DMS79 treated with DMSO at 0.1 percent for 48 hours (cell line): ENCODE results near the gene VSTM2A.
"Not testable (repeated sequence)": the region's sequence is repeated elsewhere in the genome, so short reads cannot be mapped to it uniquely, and the experiment has no call there.

Source experiments
- DNase-seq: peaks from one replicate; lab custom pipeline; 2025; lab: John Stamatoyannopoulos, UW

Gene VSTM2A, protein sequence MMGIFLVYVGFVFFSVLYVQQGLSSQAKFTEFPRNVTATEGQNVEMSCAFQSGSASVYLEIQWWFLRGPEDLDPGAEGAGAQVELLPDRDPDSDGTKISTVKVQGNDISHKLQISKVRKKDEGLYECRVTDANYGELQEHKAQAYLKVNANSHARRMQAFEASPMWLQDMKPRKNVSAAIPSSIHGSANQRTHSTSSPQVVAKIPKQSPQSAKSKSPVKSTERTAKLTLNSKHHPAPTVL

DNA sequence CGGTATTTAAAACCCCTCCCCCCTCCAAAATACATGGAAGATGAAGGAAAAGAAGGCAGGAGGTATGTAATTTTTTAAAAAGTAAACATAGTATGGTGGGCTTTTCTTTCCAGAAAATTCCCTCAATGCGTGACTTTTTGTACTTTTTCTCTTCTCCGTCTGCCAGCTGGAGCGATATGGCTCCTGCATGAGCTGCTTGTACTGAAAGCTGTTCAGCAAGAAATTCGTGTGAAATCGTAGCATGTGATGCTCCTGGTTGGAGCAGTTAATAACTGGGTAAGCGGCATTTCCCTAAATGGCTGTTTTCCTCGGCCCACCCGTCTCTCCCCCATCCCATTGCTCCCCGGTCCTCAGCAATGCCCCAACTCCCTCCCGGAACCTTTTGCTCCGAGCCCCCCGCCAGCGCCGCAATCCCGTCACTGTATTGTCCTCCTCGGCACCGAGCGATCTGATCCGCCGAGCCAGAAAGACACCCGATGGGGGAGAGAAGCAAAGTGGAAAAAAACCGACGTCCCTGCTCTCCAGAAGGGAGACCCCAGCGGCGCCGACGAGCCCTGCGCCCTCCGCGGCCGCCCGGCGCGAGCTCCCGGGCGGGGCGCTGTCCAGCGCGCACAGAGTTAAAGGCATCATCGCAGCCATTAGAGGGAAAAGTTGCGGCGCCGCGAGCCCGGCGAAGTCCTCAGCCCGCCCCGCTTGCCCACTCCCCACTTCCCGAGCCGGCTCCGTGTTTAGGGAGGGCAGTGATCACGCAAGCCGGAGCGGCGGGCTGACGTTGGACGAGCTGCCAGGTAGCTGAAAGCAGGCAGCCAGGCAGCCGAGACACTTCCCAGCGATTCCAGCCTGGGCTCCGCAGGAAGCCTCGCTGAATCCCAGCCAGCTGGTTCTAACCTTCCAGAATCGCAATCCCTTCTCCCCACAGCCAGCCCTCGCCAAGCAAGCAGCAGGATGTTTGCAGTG, at the start of gene VSTM2A:
Gene VSTM2A (plus strand): TSS at position 707 of the 957 bp plus-strand sequence. CDS start 356 bp downstream, outside the sequence.
- DNase-seq, result peak; percentile 79

DNA sequence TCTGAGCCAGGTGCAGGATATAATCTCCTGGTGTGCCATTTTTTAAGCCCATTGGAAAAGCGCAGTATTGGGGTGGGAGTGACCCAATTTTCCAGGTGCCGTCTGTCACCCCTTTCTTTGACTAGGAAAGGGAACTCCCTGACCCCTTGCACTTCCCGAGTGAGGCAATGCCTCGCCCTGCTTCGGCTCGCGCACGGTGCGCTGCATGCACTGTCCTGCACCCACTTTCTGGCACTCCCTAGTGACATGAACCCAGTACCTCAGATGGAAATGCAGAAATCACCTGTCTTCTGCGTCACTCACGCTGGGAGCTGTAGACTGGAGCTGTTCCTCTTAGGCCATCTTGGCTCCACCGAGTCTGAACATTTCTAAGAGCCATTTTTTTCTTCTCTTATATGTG, 37.6 kb upstream of the VSTM2A start:
- DNase-seq, result not testable (repeated sequence)

DNA sequence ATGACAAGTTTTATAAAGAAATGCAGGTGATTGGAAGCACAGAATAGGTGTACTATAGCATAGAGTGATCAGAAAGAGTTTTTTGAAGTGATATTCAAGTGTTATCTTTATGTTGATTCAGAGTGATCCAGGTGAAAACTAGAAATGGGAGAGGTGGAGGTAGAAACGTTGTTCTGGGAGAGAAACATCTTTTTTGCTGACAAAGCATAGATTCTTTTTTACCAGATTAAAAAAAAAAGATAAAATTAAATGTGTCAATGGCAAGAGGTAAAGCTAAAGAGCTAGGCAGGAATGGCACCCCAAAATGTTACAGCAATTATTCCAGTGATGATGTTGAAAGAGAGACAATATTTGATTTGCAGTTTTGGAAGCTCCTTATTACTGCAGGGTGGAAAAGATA, 12.6 kb upstream of the VSTM2A start:
- no peak for DNase-seq

DNA sequence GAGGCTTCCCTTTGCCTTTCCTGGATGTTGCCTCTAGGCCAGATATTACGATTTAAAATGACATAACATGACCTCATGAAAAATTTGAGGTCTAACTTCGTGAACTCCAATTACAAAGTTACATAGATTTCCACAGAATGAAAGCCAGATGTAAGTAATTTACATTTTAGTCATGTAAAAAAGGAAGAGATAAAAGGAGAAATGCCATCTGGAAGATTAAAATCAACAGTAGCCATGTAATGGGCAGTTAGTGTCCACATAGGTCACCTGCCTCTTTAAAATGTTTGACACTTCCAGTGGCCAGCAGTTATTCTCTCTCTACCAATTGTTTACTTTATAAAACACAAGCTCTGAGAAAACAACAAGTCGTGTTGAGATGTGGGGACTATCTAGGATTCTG, 4.1 kb upstream of the VSTM2A start:
- DNase-seq, result no peak

DNA sequence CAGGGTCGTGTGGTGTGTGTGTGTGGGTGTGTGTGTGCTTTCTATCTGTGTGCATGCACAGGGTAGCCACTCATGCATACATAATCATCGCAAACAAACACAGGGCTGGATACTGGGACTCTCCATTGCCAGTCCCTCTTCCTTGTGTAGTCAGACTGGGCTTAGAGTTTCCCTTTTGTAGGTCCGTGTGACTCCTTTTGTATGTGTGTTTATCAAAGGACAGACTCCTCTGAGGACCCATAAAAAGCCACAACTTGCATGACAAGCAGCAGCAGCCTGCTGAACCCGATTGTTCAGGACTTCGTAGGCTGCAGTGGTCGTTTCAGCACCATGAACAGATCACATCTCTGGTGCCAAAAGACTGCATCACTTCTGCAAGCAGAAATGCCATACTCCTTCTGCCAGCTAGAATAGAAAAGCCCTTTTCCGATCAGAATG, 895 bp downstream of the VSTM2A start:
- peak; percentile 86 for DNase-seq

DNA sequence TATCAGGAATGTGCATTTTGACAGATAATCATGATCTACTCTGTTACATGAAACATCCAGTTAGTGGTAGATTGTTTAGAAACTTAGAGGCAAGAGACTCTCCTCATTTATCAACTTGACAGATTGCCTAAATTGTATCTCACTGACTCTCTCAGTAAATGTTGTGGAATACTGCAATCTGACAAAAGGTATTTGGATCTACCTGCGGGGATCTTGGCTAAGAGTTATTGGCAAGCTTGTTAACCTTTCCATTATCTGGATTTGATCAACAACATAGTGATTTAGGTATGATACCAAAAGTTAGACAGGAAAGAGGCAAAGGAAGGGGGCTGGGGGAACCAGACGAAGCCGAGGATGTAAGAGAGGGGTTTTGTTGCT, 2.0 kb downstream of the VSTM2A start:
- peak; percentile 38 for DNase-seq

DNA sequence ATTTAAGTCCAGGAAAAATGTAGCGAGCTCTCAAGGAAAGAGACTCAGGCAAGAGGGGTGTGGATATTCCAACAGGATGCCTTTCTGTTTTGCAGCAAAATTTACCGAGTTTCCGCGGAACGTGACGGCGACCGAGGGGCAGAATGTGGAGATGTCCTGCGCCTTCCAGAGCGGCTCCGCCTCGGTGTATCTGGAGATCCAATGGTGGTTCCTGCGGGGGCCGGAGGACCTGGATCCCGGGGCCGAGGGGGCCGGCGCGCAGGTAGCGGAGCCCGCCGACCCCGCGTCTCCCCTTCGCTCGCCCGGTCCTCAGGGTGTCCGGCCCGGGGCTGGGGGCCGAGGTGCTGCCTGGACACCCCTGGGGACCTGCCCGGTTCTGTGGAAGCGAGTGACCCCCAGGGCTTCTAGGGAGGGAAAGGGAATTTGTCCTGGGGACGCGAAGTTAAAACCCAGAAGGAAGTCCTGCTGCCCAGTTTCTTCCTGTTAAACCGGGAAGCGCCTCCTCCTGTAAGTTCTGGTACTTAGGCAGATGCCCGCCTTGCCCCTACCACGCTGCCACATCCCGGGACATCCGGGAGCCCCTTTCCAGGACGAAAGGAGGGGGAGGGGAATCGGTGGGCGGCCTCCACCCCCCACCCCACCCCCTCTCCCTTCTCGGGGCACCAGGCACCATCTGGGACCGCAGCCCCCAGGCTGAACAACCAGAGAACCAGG, 2.5 kb downstream of the VSTM2A start:
- DNase-seq, result no peak

DNA sequence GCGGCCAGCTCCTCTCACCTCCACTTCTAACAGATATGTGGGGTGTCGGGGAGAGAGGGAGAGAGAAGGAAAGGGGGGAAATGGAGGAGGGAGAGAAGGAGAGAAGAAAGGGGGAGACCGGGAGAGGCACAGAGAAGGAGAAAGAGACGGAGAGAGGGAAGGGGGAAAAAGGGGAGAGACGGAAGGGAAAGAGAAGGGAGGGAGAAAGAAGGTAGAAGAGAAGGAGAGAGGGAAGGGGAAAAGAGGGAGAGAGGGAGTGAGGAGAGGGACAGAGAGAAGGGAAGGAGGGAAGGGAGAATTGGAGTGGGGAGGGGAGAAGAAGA, 3.0 kb downstream of the VSTM2A start:
- no peak for DNase-seq

DNA sequence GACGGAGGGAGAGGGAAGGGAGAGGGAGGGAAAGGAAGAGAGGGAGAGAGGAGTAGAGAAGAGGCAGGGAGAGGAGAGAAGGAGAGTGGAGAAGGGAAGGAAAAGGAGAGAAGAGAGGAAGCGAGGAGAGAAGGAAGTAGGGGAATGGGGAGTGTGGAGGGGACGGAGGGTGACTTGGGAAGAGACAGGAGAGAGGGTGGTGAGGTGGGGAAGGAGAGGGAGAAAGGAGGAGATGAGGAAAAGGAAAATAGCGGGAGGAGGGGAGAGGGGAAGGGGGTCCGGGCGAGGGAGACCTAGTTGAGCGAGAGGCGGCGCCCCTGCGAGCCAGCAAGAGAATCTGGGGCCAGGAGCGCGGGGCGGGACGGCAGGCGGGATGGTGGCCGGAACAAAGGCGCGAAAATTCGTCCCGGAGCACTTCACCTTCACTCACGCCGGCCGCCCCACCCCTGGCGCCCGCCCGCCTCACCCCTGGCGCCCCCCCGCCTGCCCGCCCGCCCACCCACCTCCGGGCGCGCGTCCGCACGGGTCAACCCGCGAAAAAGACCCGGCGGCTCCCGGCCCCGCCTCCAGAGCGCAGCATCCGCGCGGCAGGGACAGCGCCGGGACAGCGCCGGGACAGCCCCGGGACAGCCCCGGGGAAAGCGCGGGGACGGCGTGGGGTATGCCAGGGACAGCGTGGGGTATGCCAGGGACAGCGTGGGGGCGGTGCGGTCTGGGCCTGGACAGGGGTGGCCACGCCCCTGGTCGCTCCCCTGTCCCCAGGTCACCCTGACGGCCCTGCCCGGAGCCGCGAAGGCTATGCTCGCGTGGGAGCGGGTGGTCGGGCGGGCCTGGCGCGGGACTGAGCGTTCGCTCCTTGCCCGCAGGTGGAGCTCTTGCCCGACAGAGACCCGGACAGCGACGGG, 4.2 kb downstream of the VSTM2A start:
- peak; percentile 71 for DNase-seq

DNA sequence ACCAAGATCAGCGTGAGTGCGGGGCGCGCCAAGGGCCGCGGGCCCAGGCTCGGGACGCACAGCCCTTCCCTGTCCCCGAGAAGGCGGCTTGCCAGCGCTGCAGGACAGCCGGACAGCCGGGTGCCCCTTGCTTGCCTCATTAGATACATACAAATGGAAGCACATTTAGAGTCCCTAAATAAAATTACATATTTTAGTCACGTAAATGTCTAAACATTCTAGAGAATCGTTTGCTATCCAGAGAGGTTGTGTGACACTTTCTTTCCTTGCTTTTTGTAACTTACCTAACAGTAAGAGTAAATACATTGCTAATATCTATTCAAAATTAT, 4.8 kb downstream of the VSTM2A start:
- DNase-seq, result no peak

DNA sequence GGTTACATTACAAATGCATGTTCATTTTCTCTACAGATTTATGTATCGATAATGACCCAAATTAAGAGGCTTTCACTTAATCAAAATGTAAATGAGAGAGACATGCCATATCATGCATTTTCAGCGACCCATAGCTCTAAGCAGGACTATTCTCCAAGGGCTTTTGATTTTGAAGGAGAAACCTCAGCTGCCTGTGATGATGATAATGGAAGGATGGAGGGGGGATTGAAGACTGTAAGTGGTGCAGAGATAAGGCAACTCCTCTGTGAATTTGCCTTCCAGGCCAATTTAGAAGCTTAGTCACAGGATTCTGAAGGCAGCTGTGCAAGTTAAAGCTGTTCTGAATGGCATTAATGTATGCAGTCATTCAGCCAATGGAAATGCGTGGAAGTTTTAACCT, 8.3 kb downstream of the VSTM2A start:
- DNase-seq, result peak; percentile 66

DNA sequence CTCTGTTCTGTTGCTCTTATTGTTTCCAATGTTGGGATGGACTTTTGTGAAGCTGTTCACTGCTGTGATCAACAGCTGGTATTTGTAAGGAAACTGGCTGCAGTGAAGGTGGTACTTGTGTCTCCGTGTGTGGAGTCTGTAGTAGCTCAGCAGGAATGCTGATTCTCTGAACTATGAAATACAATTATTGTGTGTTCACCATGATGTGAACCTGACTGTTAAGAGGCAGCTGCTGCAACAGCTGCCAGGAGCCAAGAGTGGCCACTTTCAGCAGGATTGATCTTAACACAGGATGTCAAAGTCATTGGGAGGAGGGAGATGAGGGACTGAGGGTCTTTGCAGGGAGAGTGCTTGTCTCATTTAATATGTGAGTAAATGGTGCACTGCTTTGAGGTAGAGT, 13.9 kb downstream of the VSTM2A start:
- DNase-seq, result peak; percentile 73

DNA sequence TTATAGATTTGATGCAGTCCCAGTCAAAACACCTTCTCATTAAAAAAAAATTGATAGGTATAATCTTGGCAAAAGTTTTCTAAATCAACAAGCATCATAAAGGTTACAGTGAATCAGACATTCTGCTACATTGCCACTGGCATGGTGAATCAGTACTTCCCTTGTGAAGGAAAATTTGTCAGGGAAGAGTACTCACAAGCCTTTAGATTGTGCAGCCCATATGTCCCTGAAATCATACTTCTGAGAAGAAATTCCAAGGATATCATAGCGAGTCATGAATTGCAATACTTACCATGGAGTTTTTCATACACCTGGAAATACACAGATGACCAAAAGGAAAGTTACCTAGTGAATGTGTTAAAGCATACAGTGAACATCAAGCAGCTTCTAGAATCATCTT, 17.2 kb downstream of the VSTM2A start:
- DNase-seq, result no peak

DNA sequence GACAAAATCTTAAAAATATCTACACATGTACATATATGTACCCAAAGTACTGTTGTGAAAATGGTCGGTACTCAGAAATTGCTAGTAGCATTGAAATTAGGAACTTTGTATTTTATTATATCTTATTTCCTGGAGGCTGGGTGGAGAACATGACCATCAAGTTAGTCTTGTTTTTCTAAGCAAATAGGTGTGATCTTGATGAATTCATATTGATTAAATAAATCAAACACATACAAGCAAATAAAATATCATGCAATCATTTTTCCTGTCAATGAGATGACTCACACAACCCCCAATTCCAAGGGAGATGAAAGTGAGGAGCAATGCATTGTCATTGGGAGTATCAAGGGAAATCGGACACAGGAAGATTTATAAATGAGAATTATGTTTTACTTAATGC, 18.0 kb downstream of the VSTM2A start:
- DNase-seq, result no peak

DNA sequence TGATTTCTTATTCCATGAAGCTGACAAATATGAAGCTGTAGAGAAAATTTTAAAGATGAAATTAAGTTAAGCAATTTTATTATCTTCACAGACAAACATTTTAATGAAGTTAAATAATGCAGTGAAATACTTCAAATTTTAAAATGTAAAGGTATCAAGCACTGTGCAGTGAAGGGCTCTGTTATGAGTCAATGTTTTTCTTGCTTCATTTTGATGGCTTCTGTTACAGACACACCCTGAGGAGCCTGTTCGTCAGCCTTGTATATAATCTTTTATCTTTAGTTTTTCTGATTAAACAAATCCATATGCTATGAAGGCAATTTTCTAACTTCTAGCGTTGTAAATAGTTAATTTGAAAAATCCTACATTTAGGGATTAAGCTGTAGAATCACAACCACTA, 18.5 kb downstream of the VSTM2A start:
- no peak for DNase-seq

DNA sequence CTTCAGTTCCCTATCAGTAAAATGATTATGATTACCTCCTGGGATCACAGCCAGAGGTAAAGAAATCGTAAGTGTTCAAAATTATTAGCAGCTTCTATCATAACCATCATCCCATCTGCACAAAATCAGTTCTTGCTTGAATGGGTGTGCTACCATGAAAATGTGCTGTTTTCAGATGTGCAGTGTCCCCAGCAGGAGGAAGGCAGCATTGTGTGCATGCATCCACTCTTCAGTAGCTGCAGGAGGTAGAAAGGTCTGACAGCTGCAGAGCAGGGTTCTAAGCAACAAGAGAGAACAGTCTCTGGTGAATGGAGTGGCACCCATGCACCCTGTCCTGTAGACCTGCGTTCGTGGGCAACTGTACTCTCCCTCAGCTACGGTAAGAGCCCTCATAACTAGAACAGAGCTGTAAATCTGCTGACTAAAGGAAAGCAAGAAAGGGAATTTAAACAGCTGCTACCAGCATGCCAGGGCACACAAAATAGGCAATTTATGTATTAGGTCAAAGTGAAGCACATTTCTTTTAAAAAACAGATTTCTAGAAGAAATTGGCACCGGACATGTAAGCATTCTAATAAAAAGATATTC, 21.2 kb downstream of the VSTM2A start:
- no peak for DNase-seq

DNA sequence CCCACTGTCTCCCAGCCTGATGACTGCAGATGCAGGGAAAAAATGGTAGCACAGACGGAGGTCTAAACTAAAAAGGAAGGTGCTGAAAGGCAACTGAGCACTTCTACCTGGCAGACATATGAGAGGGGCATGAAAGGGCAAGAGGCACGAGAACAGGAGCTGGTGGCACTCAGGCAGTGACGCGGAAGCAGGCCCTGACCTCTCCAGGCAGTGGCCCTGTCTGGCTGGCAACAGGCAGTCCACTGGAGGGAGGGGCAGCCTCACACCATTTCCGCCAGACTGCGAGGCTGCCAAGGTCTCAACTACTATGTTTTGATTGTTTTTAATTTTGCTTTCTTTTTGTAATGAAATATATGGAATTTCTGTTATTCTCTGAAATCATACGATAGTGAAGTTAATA, 23.3 kb downstream of the VSTM2A start:
- no peak for DNase-seq

DNA sequence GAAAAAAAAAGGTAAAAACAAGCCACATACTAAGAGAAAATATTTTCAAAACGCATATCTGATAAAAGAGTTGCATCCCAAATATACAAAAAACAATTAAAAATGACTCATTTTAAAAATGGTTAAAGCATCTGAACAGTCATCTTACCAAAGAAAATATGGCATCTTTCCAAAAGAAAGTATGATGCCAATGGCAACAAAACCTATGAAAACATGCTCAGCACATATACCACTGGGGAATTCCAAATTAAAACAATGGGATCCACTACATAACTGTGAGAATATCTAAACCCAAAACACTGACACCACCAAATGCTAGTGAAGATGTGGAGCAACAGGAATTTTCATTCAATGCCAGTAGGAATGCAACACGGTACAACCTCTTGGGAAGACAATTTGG, 39.3 kb downstream of the VSTM2A start:
- DNase-seq, result no peak

DNA sequence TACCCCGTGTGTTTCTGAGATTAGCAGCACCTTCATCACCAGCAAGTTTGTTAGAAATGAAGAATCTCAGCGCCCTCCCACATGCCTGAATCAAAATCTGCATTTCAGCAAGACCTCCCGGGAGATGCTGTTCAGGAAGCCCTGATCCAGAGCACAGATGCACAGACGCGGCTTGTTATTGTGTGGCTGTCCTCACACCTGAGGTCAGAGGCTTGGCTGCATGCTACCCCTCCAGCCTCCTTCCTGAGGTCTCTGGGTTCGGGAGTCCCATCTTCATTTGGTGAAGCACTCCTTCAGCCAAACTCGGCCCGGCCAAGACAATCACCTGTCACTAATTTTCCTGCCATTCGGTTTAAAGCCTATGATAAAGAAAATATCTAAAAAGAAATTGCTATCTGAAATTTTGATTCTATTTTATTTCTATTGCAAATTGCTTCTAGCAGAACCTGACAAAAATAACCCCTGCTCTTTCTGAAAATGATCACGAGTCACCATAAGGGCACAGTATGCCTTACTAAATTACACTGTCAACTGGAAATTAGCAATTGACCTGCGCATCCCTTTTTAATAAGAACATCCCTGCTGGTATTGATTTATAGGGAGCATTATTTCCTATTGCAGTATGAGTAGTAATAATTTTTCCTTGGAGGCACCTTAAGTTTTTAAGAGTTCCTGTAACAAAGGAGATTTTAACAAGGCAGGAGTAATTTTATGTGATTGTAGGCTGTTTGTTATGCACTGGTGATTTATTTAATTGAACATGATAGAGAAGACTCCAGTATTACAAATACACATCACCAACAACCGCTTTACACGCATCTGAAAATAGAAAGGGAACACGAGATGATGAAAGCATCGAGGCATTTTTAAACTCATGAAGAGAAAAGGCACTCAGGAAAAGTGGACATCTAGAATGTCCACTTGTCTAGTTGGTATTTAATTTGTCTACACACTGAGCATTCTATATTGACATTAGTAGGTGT, 49.5 kb downstream of the VSTM2A start:
- DNase-seq, result no peak

DNA sequence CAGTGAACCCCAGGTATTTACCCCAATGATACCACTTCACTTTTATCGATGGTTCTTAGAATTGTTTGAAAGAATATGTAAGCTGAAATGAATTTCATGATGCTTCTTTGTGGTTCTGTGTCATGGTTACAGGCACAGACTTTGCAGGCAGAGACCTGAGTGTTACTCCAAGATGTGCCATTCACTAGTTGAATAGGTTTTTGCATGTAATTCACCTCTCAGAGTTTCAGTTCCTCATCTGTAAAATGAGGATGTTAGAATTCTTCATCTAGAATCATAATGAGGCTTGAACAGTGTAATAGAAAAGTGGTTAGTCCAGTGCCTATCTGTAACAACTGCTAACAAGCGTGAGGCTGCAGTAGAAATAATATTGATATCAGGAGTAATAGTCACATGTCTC, 54.6 kb downstream of the VSTM2A start:
- no peak for DNase-seq
